Fibroblast of pulmonary artery (primary cell): ENCODE results near the gene HSF4.

ENCODE experiments used
- DNase-seq: peaks from one replicate; pipeline ENCODE4 v3.0.0-alpha.2; 2010; ENCODE audit warnings: low read depth
- H3K4me3 ChIP-seq: replicated peaks from 2 replicates; pipeline ENCODE4 v1.5.1; 2011; ENCODE audit warnings: low read depth, mild to moderate bottlenecking, control low read depth, low read length, moderate library complexity
- TF ChIP-seq, protein P1 (sequence below): IDR thresholded peaks from 2 replicates; pipeline ENCODE4 v1.5.1; 2011; ENCODE audit warnings: mild to moderate bottlenecking, control low read depth, low read length, inconsistent platforms; ENCODE audit errors: missing control alignments

Gene HSF4

DNA sequence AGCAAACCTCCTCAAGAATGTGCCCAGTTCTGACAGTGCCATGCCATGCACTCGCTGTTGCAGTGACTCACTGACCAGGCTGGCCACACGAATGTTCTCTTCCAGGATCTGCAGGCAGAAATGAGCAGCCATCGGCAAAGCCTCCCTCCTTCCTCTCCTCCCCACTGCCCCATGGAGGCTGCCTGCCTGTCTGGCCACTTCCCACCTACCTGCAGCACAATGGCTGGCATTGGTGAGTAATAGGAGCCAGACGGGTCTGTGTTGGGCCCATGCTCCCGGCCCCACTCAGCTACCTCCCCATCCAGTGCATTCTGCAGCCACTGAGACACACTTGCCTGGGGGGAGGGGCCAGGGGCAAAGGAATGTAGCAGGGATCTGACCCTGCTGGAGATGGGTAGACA lies 22.0 kb downstream of the HSF4 start:
- TF ChIP-seq, protein P1, sequence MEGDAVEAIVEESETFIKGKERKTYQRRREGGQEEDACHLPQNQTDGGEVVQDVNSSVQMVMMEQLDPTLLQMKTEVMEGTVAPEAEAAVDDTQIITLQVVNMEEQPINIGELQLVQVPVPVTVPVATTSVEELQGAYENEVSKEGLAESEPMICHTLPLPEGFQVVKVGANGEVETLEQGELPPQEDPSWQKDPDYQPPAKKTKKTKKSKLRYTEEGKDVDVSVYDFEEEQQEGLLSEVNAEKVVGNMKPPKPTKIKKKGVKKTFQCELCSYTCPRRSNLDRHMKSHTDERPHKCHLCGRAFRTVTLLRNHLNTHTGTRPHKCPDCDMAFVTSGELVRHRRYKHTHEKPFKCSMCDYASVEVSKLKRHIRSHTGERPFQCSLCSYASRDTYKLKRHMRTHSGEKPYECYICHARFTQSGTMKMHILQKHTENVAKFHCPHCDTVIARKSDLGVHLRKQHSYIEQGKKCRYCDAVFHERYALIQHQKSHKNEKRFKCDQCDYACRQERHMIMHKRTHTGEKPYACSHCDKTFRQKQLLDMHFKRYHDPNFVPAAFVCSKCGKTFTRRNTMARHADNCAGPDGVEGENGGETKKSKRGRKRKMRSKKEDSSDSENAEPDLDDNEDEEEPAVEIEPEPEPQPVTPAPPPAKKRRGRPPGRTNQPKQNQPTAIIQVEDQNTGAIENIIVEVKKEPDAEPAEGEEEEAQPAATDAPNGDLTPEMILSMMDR, result no peak
- no peak for DNase-seq
- no peak overlapping the region for H3K4me3 ChIP-seq

DNA sequence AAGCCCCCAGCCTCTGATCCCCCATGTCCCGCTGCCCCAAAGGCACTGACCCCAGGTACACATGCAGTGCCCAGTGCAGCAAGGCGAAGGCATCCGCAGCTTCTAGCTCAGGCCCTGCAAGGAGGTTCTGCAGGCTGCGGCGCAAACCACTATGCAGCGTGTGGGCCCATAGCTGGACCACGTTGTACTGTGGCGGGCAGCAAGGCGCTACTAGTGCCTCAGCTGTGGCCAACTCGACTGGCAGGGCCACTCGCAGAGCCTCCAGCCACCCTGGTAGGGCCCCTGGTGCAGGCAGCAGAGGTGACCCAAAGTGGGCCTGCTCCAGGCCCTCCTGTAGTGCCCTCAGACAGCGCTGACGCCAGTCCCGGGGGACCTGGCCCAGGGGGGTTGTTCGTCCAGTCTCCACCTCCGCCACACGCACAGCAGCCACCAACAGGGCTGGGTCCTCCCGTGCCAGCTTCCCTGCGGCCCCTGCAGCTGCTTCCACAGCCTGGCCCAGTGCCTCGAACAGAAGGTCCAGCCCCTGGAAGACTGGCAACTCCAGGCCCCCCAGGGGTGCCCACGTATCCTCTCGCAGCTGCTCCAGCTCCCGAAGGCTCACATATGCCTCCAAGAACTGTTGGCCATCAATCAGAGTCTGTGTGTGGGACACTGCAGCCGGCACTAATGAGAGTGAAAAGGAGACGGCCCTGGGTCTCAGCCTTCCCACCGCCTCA lies 22.8 kb downstream of the HSF4 start:
- DNase-seq, result no peak
- no peak overlapping the region for H3K4me3 ChIP-seq
- TF ChIP-seq, protein P1, result no peak

DNA sequence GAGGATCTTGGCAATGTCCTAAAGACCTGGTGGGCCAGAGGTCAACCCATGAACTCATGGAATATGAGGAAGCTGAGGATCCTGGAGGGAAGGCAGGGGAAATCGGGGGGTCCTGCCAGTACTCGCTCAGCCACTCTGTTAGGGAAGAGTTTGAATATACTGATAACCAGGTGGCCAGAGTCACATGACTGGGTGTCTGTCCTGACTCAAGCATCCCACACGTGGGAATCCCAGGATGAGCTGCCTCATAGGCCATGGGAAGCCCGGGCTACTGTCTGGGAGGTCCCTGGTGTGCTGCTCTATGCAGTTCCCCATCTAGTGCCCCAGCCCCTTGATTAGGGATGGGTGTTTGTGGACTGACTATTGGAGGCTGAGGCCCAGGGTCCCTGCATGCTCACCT lies 23.8 kb downstream of the HSF4 start:
- DNase-seq, result no peak
- H3K4me3 ChIP-seq, result no peak overlapping the region
- TF ChIP-seq, protein P1, result no peak

DNA sequence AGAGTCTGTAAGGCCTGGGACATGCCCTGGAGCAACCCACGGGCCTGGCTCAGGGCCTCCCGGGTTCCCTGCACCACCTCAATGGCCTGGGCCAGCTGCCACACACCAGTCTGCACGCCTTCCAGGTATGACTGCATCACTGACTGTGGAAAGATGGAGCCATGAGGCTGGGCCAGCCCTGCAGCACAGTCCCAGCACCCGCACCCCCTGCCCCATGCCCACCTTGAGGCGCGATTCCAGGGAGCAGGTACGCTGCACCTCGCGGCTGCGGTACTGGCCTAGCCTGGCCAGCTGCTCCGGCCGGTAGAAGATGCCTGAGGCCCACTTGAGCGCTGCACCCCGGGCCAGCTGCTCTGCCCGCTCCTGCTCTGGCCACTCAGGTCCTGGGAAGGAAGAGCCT lies 24.3 kb downstream of the HSF4 start:
- DNase-seq, result no peak

DNA sequence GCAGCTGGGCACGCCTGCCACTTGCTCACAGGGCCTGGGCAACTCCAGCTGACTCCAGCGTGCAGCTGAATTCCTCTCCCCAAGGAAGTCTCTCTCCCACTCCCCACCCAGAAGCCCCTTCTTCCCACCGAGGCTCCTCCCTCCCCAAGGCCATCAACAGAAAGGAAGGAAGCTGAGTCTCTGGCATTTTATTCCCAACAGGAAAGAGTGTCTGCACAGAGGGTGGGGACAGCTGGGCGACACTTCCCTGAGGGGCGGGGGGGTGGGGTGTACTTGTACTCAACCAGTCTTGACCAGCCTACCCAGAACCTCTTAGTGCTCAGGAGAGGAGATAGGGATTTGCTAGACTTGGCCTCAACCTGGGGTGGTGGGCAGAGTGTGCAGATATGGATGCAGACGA lies 25.5 kb downstream of the HSF4 start, which contains the start of gene EXOC3L1:
TSS of gene EXOC3L1 (minus strand) at position 96 of the 400 bp plus-strand sequence. CDS start 460 bp downstream, outside the sequence.
- no peak within 1 kb of the TSS for H3K4me3 ChIP-seq

More for the DNA sequence above, 24.3 kb downstream of the HSF4 start:
- TF ChIP-seq, protein P1, result no peak
- H3K4me3 ChIP-seq, result no peak overlapping the region

DNA sequence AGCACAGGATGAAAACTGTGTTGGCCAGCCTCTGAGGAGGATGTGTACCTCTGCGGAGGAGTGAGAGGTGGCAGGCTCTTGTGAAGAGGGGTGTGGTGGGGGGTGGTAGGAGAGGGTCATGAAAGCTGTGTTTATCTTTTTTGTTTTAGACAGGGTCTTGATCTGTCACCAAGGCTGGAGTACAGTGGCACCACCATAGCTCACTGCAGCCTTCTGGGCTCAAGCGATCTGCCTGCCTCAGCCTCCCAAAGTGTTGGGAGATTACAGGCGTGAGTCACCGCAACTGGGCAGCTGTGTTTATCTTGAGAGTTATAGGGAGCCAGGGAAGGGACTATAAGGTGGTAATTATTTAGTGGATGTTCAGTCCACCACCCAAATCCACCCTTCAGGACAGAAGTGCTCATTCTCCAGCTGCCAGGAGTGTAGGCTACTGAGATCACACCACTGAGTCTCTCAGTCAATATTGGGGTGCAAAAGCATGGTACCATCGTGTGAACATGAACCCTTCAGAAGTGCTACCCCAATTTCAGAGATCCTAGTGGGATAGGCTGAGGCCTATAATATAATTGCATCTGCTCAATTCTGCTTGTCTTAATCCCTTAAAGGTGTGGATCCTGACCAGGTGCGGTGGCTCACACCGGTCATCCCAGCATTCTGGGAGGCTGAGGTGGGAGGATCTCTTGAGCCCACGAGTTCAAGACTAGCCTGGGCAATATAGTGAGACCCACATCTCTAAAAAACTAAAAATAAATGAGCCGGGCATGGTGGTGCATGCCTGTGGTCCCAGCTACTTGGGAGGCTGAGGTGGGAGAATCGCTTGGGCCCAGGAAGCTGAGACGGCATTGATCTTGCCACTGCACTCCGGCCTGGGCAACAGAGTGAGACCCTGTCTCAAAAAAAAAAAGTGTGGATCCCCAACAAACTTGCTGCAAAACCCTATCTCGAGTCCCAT lies 26.2 kb downstream of the HSF4 start:
- TF ChIP-seq, protein P1, result no peak
- H3K4me3 ChIP-seq, result no peak overlapping the region
- DNase-seq, result peak; percentile 29

More for the DNA sequence above, 25.5 kb downstream of the HSF4 start, which contains the start of gene EXOC3L1:
- TF ChIP-seq, protein P1, result no peak
- DNase-seq, result no peak
